HG03039 (cell line): ENCODE measurements around the gene EXOC6B.
"Not testable (repeated sequence)": the region's sequence is repeated elsewhere in the genome, so short reads cannot be mapped to it uniquely, and the experiment has no call there.

ENCODE experiments used
- ATAC-seq: cut with Tn5 transposase; IDR thresholded peaks from one replicate; pipeline ENCODE4 v1.9.1; 2021; ENCODE audit warnings: mild to moderate bottlenecking, moderate library complexity; ENCODE audit not compliant: unreplicated experiment

The EXOC6B gene

GRCh38 chr2:72619626-72620025, 206.2 kb downstream of the EXOC6B start:
- no peak for ATAC-seq

- ATAC-seq = no peak
Observed at GRCh38 chr2:72613931-72614330, 211.9 kb downstream of the EXOC6B start.

GRCh38 chr2:72612614-72613160, 213.1 kb downstream of the EXOC6B start:
- ATAC-seq = no peak

- no peak for ATAC-seq
Observed at GRCh38 chr2:72607189-72607588, 218.6 kb downstream of the EXOC6B start.

- no peak for ATAC-seq
Observed at GRCh38 chr2:72605836-72606442, 219.9 kb downstream of the EXOC6B start.

- no peak for ATAC-seq
Observed at GRCh38 chr2:72604468-72604867, 221.4 kb downstream of the EXOC6B start.

- ATAC-seq = no peak
Observed at GRCh38 chr2:72603481-72603880, 222.4 kb downstream of the EXOC6B start.

- ATAC-seq = no peak
Observed at GRCh38 chr2:72602711-72603110, 223.1 kb downstream of the EXOC6B start.

- no peak for ATAC-seq
Observed at GRCh38 chr2:72602095-72602494, 223.7 kb downstream of the EXOC6B start.

GRCh38 chr2:72583836-72584235, 242.0 kb downstream of the EXOC6B start:
- not testable (repeated sequence) for ATAC-seq

GRCh38 chr2:72583376-72583775, 242.5 kb downstream of the EXOC6B start:
- ATAC-seq = no peak

- ATAC-seq = no peak
Observed at GRCh38 chr2:72581560-72582181, 244.2 kb downstream of the EXOC6B start.

- no peak for ATAC-seq
Observed at GRCh38 chr2:72579591-72580180, 246.1 kb downstream of the EXOC6B start.

GRCh38 chr2:72576861-72577260, 249.0 kb downstream of the EXOC6B start:
- ATAC-seq = no peak

GRCh38 chr2:72576459-72576858, 249.4 kb downstream of the EXOC6B start:
- ATAC-seq = no peak

- ATAC-seq = no peak
Observed at GRCh38 chr2:72574886-72575285, 250.9 kb downstream of the EXOC6B start.

GRCh38 chr2:72573232-72573631, 252.6 kb downstream of the EXOC6B start:
- no peak for ATAC-seq

- ATAC-seq = no peak
Observed at GRCh38 chr2:72572501-72572900, 253.3 kb downstream of the EXOC6B start.

GRCh38 chr2:72570413-72570812, 255.4 kb downstream of the EXOC6B start:
- ATAC-seq = no peak

- no peak for ATAC-seq
Observed at GRCh38 chr2:72562451-72563153, 263.2 kb downstream of the EXOC6B start.

- ATAC-seq = no peak
Observed at GRCh38 chr2:72561621-72562318, 264.1 kb downstream of the EXOC6B start.
